Glutamatergic neuron (in vitro differentiated cells): ENCODE results near the gene TMEM119. TPM values are rescaled to one million over a fixed set of nuclear protein-coding genes. Genes with fewer than 3 reads are reported as not detected.

ENCODE experiments used
- DNase-seq: peaks from one replicate; pipeline ENCODE4 v3.0.0; 2022
- H3K27ac Mint-ChIP-seq: one replicate; pipeline ENCODE4 v1.8.0; 2020; ENCODE audit warnings: mild to moderate bottlenecking, mixed read lengths, inconsistent platforms; ENCODE audit not compliant: unreplicated experiment
- H3K27me3 Mint-ChIP-seq: one replicate; pipeline ENCODE4 v1.8.0; 2020; ENCODE audit warnings: mild to moderate bottlenecking, moderate library complexity, mixed read lengths, inconsistent platforms; ENCODE audit not compliant: unreplicated experiment
- H3K36me3 Mint-ChIP-seq: one replicate; pipeline ENCODE4 v1.8.0; 2020; ENCODE audit warnings: mild to moderate bottlenecking, mixed read lengths, inconsistent platforms; ENCODE audit not compliant: unreplicated experiment
- H3K4me1 Mint-ChIP-seq: one replicate; pipeline ENCODE4 v1.8.0; 2020; ENCODE audit warnings: mild to moderate bottlenecking, low read depth, mixed read lengths, inconsistent platforms; ENCODE audit not compliant: unreplicated experiment
- H3K4me3 Mint-ChIP-seq: one replicate; pipeline ENCODE4 v1.8.0; 2020; ENCODE audit warnings: mild to moderate bottlenecking, mixed read lengths, inconsistent platforms; ENCODE audit not compliant: unreplicated experiment
- H3K9me3 Mint-ChIP-seq: one replicate; pipeline ENCODE4 v1.8.0; 2020; ENCODE audit warnings: mild to moderate bottlenecking, moderate library complexity, mixed read lengths, inconsistent platforms; ENCODE audit not compliant: unreplicated experiment
- total RNA-seq: library from RNA; stranded (reverse); fragmentation: NEBNext Ultra II Directional; extraction: Animal tissue kit (Norgen Biotek cat#: 25700); gene quantifications from one replicate; pipeline ENCODE4 v1.2.1, GENCODE V29; 2021; ENCODE audit not compliant: unreplicated experiment
- TF ChIP-seq, protein P1 (sequence below): fragments of 200-600 bp; sonication (generic); IDR thresholded peaks from one replicate; pipeline ENCODE4 v1.5.0; 2021; ENCODE audit not compliant: partially characterized antibody, unreplicated experiment

The TMEM119 gene
- total RNA-seq, 1 donor from 2014 or later: 0.15 TPM

DNA sequence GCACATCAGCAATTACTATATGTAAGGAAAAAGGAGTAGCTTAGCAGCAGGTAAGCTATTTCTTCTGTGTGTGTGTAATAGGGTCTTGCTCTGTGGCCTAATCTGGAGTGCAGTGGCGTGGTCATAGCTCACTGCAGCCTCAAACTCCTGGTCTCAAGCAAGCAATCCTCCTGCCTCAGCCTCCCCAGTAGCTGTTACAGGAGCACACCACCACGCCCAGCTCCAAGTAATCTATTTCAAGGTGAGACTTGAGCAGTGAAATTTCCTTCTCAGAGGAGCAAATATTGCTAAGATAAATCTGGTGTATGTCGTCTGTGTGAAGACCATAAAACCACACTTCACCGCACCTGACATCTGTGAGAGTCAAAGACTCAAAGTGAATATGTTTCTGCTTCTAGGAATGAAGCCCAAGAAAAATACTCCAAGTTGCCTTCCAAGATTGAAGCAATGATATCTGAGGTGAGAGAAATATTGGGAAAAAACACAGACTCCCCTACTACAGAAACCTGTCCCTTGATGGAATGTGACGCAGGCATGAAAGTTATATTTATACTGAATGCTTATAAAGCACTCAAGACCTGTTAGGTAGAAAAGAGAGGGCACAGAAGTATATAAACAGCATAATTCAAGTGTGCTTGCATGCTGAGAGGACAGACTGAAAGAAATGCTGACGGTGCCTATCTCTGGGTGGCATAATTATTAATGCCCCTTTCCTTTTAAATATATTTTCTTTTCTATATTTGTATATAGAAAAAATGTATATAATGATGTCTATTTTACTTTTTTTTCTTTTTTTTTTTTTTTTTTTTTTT lies 38.3 kb upstream of the TMEM119 start:
- Mint-ChIP-seq H3K4me3 (no peak overlapping the region), H3K27ac (no peak overlapping the region), H3K4me1 (peaks cover 33% of the 10 kb centered on the region), H3K9me3 (peaks cover 13% of the 10 kb centered on the region), H3K36me3 (peaks cover 4% of the 10 kb centered on the region), H3K27me3 (peaks cover 8% of the 10 kb centered on the region)
- no peak for DNase-seq
- TF ChIP-seq, protein P1, sequence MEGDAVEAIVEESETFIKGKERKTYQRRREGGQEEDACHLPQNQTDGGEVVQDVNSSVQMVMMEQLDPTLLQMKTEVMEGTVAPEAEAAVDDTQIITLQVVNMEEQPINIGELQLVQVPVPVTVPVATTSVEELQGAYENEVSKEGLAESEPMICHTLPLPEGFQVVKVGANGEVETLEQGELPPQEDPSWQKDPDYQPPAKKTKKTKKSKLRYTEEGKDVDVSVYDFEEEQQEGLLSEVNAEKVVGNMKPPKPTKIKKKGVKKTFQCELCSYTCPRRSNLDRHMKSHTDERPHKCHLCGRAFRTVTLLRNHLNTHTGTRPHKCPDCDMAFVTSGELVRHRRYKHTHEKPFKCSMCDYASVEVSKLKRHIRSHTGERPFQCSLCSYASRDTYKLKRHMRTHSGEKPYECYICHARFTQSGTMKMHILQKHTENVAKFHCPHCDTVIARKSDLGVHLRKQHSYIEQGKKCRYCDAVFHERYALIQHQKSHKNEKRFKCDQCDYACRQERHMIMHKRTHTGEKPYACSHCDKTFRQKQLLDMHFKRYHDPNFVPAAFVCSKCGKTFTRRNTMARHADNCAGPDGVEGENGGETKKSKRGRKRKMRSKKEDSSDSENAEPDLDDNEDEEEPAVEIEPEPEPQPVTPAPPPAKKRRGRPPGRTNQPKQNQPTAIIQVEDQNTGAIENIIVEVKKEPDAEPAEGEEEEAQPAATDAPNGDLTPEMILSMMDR: no peak

DNA sequence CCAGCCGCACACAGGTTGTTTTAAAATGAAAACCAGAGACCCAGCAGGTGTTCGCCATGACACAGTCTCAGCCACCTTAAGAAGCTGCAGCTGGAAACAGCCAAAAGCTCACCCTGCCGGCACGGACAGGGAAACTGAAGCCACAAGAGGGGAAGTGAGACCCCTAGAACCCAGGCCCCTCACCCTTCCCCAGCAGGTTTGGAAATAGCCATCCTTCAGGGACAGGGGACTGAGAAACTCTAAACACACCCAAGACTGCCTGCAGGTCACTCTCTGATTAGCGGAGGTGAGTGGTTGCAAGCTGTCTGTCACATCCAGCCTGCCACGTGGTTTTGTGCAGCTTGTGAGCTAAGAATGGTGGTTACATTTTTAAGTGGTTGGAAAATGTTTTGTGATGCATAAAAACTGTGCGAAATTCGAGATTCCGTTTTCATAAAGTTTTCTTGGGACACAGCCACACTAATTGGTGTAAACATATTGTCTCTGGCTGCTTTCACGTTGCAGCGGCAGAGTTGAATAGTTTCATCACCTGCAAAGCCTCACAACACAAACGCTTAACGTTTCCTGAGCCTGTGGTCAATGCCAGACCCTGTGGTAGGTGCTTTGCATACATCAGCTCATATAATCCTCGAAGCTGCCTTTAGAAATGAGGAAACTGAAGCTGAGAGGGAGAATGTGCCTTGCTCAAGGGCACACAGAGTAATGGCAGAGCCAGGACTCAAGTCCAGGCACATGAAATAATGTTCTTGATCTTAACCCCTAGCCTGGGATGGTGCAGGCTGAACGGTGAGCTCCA lies 37.5 kb upstream of the TMEM119 start:
- H3K4me3 Mint-ChIP-seq: no peak overlapping the region
- peaks cover 12% of the 10 kb centered on the region for H3K9me3 Mint-ChIP-seq
- H3K27ac Mint-ChIP-seq: no peak overlapping the region
- TF ChIP-seq, protein P1: no peak
- H3K36me3 Mint-ChIP-seq: peaks cover 4% of the 10 kb centered on the region
- DNase-seq: no peak
- peaks cover 27% of the 10 kb centered on the region for H3K4me1 Mint-ChIP-seq
- H3K27me3 Mint-ChIP-seq: peaks cover 7% of the 10 kb centered on the region

DNA sequence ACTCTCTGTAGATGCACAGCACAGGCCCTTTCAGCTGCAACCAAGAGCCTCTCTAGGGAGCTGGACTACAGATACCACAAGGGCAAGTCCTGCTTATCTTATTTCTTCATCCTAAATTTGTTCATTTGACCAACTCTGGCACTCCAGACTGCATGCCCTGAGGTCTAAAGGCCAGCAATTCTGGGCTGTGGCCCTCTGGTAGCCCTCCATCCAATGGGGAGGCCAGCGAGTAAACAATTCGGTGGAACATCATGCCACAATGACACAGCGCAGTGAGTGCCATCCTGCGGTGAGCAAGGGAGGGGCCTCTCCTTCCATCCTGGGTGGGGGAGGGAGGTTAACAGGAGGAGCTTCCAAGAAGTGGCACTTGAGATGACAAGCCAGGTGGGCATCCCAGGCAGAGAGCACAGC lies 36.5 kb upstream of the TMEM119 start:
- TF ChIP-seq, protein P1: no peak
- Mint-ChIP-seq H3K36me3 (peaks cover 3% of the 10 kb centered on the region), H3K9me3 (peaks cover 10% of the 10 kb centered on the region), H3K4me1 (peaks cover 31% of the 10 kb centered on the region), H3K4me3 (no peak overlapping the region), H3K27me3 (peaks cover 6% of the 10 kb centered on the region), H3K27ac (no peak overlapping the region)
- no peak for DNase-seq

DNA sequence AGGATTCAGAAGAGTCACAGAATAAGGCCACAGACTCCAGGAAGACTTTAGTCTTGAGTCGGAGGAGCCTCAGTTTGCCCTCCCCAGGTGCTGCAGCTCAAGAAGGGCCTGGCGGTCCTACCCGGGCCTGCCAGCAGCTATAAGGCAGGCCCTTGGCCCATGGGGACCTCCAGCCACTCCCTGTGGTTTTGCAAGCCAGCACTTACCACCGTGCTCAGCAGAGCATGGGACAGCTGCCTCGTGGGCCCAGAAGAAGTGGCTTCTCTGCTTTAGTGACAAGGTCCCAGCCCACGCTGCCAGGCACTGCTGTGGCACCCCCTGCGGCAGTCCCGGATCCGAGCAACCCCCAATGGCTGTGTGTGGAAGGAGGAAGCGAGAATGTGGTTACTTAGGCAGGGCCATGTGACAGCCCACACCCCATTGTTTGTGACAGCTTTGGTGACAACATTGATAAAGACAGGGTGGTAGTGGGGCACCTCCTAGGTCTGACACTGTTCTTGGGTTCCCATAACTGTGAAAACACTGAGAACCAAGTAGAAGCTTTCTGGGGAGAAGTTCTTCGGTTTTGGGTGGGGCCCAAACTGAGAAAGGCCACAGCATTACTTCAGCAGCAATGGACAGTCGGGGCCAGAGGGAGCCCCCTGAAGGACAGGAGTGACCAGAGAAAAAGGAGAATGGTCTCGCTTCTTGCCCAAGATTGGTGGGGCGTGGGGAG lies 35.8 kb upstream of the TMEM119 start, which contains the start of gene SELPLG:
Gene SELPLG, minus strand, starts transcription at position 361 of the 715 bp plus-strand sequence. CDS start 9,587 bp downstream, outside the sequence.
- H3K27me3 Mint-ChIP-seq: peaks cover 2% of the 10 kb centered on the region
- peaks cover 26% of the 10 kb centered on the region for H3K4me1 Mint-ChIP-seq
- H3K36me3 Mint-ChIP-seq: no peaks in the 10 kb centered on the region
- TF ChIP-seq, protein P1: no peak
- no peak within 1 kb of the TSS for H3K4me3 Mint-ChIP-seq
- H3K27ac Mint-ChIP-seq: no peak within 1 kb of the TSS
- no peak for DNase-seq
- H3K9me3 Mint-ChIP-seq: peaks cover 6% of the 10 kb centered on the region
